ENCODE data around the gene TMEM109.

Gene TMEM109

DNA sequence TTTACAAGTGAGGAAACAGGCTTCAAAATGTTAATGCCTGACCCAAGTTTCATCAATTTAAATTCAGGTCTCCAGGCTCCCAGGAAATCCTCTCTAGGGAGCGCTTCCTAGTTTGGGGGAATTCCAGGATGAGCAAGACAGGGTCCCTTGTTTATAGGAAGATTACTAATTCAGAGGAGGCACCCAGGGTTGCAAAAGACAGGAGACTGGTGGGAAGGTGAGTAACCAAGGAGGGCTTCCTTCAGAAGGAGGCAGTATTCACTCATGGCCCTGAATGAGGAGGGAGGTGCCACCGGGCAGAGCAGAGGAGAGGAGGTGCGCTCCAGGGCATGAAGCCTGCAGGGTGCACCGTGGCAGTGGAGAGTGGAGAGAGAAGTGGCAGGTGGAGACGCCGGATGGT, 11.9 kb downstream of the TMEM109 start:
- ChIA-PET CTCF (no interaction called here), POLR2A (interaction anchor here (0.7 to 1.6 kb wide), 4 partner anchors 11 to 20 kb away, joined by 3 to 7 read pairs (median 5); partner anchors contain the start of genes PRPF19 and TMEM109)
- no peak overlapping the region for H3K27ac ChIP-seq (ENCODE audit: extremely low read depth, low read depth, low read length)
- no peaks in the 10 kb centered on the region for H3K4me1 ChIP-seq (ENCODE audit: control insufficient read depth, insufficient read depth, low read length)
- H3K9me3 ChIP-seq (ENCODE audit: control insufficient read depth, insufficient read depth, low read depth, low read length) = no peaks in the 10 kb centered on the region
- H3K36me3 ChIP-seq (ENCODE audit: control insufficient read depth in 2 of 2, insufficient read depth in 1 of 2, low read length in 2 of 2) = peaks cover 0 to 72% of the 10 kb centered on the region in 2 experiments; a peak in 1 of 3 replicates
- no peak overlapping the region for H3K4me3 ChIP-seq (ENCODE audit: low read depth, low read length)
- TF ChIP-seq GLI4 (tag by site-specific recombination; IDR thresholded peaks at IDR 0.05) = no peak
- TF ChIP-seq, protein P1, sequence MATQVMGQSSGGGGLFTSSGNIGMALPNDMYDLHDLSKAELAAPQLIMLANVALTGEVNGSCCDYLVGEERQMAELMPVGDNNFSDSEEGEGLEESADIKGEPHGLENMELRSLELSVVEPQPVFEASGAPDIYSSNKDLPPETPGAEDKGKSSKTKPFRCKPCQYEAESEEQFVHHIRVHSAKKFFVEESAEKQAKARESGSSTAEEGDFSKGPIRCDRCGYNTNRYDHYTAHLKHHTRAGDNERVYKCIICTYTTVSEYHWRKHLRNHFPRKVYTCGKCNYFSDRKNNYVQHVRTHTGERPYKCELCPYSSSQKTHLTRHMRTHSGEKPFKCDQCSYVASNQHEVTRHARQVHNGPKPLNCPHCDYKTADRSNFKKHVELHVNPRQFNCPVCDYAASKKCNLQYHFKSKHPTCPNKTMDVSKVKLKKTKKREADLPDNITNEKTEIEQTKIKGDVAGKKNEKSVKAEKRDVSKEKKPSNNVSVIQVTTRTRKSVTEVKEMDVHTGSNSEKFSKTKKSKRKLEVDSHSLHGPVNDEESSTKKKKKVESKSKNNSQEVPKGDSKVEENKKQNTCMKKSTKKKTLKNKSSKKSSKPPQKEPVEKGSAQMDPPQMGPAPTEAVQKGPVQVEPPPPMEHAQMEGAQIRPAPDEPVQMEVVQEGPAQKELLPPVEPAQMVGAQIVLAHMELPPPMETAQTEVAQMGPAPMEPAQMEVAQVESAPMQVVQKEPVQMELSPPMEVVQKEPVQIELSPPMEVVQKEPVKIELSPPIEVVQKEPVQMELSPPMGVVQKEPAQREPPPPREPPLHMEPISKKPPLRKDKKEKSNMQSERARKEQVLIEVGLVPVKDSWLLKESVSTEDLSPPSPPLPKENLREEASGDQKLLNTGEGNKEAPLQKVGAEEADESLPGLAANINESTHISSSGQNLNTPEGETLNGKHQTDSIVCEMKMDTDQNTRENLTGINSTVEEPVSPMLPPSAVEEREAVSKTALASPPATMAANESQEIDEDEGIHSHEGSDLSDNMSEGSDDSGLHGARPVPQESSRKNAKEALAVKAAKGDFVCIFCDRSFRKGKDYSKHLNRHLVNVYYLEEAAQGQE (tag by site-specific recombination; IDR thresholded peaks at IDR 0.05) = no peak
- TF ChIP-seq, protein P2, sequence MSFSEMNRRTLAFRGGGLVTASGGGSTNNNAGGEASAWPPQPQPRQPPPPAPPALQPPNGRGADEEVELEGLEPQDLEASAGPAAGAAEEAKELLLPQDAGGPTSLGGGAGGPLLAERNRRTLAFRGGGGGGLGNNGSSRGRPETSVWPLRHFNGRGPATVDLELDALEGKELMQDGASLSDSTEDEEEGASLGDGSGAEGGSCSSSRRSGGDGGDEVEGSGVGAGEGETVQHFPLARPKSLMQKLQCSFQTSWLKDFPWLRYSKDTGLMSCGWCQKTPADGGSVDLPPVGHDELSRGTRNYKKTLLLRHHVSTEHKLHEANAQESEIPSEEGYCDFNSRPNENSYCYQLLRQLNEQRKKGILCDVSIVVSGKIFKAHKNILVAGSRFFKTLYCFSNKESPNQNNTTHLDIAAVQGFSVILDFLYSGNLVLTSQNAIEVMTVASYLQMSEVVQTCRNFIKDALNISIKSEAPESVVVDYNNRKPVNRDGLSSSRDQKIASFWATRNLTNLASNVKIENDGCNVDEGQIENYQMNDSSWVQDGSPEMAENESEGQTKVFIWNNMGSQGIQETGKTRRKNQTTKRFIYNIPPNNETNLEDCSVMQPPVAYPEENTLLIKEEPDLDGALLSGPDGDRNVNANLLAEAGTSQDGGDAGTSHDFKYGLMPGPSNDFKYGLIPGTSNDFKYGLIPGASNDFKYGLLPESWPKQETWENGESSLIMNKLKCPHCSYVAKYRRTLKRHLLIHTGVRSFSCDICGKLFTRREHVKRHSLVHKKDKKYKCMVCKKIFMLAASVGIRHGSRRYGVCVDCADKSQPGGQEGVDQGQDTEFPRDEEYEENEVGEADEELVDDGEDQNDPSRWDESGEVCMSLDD (tag by site-specific recombination; IDR thresholded peaks at IDR 0.05) = no peak
- TF ChIP-seq MEIS1 (CRISPR knock-in tag; IDR thresholded peaks at IDR 0.05; ENCODE audit: borderline replicate concordance) = no peak
- TF ChIP-seq MYNN (tag by site-specific recombination; IDR thresholded peaks at IDR 0.05; ENCODE audit: borderline replicate concordance) = no peak
- no peak for TF ChIP-seq GLIS1 (tag by site-specific recombination; IDR thresholded peaks at IDR 0.05)
- TF ChIP-seq ZNF670 (tag by site-specific recombination; IDR thresholded peaks at IDR 0.05; ENCODE audit: low read depth) = no peak
- TF ChIP-seq REPIN1 (tag by site-specific recombination; IDR thresholded peaks at IDR 0.05; ENCODE audit: low read depth) = no peak
- no peak for TF ChIP-seq GLI2 (tag by site-specific recombination; IDR thresholded peaks at IDR 0.05; ENCODE audit: borderline replicate concordance, low read depth)
- TF ChIP-seq RBAK (tag by site-specific recombination; IDR thresholded peaks at IDR 0.05) = no peak
- no peak for TF ChIP-seq ZNF214 (tag by site-specific recombination; IDR thresholded peaks at IDR 0.05; ENCODE audit: borderline replicate concordance)
- TF ChIP-seq, protein P3, sequence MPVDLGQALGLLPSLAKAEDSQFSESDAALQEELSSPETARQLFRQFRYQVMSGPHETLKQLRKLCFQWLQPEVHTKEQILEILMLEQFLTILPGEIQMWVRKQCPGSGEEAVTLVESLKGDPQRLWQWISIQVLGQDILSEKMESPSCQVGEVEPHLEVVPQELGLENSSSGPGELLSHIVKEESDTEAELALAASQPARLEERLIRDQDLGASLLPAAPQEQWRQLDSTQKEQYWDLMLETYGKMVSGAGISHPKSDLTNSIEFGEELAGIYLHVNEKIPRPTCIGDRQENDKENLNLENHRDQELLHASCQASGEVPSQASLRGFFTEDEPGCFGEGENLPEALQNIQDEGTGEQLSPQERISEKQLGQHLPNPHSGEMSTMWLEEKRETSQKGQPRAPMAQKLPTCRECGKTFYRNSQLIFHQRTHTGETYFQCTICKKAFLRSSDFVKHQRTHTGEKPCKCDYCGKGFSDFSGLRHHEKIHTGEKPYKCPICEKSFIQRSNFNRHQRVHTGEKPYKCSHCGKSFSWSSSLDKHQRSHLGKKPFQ (tag by site-specific recombination; IDR thresholded peaks at IDR 0.05) = no peak
- no peak for TF ChIP-seq ZNF707 (tag by site-specific recombination; IDR thresholded peaks at IDR 0.05)

DNA sequence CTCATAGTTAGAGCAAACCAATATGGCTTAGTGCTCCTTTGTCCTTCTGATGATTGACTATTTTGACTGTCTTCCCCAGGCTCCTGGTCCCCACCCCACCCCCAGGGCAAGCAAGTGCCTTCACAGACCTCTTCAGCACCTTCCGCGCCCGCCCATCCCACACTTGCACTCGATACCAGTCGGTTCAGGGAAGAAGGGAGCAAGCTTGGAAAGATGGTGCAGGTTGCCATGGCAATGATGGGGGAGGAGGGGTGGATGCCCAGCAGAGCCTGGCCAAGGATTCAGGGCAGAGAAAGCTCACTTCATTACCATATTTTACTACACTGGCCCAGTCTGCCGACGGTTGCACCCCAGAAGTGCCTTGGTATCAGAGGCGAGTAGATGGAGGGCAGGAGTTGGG, 12.5 kb downstream of the TMEM109 start:
- H3K36me3 ChIP-seq (ENCODE audit: control insufficient read depth in 2 of 2, insufficient read depth in 1 of 2, low read length in 2 of 2) = peaks cover 0 to 72% of the 10 kb centered on the region in 2 experiments; a peak in 1 of 3 replicates
- no peaks in the 10 kb centered on the region for H3K4me1 ChIP-seq (ENCODE audit: control insufficient read depth, insufficient read depth, low read length)
- ChIA-PET POLR2A (interaction anchor here (1.2 to 1.6 kb wide), 3 partner anchors 12 to 21 kb away, joined by 3 to 7 read pairs (median 5); partner anchors contain the start of genes PRPF19 and TMEM109), CTCF (interaction anchor here (0.5 to 1.0 kb wide), 2 partner anchors 39 to 110 kb away, joined by 3 read pairs; no protein-coding TSS in a partner anchor)
- no peaks in the 10 kb centered on the region for H3K9me3 ChIP-seq (ENCODE audit: control insufficient read depth, insufficient read depth, low read depth, low read length)
- no peak overlapping the region for H3K27ac ChIP-seq (ENCODE audit: extremely low read depth, low read depth, low read length)
- H3K4me3 ChIP-seq (ENCODE audit: low read depth, low read length) = no peak overlapping the region
- TF ChIP-seq BCL11B (tag by site-specific recombination; IDR thresholded peaks at IDR 0.05; ENCODE audit: low read depth) (no peak), ZNF157 (tag by site-specific recombination; IDR thresholded peaks at IDR 0.05) (no peak), ZNF174 (tag by site-specific recombination; IDR thresholded peaks at IDR 0.05) (no peak), ZNF341 (tag by site-specific recombination; IDR thresholded peaks at IDR 0.05; ENCODE audit: low read depth) (peak; percentile 61)
- TF ChIP-seq, protein P4, sequence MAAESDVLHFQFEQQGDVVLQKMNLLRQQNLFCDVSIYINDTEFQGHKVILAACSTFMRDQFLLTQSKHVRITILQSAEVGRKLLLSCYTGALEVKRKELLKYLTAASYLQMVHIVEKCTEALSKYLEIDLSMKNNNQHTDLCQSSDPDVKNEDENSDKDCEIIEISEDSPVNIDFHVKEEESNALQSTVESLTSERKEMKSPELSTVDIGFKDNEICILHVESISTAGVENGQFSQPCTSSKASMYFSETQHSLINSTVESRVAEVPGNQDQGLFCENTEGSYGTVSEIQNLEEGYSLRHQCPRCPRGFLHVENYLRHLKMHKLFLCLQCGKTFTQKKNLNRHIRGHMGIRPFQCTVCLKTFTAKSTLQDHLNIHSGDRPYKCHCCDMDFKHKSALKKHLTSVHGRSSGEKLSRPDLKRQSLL (tag by site-specific recombination; IDR thresholded peaks at IDR 0.05) = no peak

Data from HEK293 (cell line).